ENCODE measurements around the gene GLB1L2.

- TF ChIP-seq, protein P1, sequence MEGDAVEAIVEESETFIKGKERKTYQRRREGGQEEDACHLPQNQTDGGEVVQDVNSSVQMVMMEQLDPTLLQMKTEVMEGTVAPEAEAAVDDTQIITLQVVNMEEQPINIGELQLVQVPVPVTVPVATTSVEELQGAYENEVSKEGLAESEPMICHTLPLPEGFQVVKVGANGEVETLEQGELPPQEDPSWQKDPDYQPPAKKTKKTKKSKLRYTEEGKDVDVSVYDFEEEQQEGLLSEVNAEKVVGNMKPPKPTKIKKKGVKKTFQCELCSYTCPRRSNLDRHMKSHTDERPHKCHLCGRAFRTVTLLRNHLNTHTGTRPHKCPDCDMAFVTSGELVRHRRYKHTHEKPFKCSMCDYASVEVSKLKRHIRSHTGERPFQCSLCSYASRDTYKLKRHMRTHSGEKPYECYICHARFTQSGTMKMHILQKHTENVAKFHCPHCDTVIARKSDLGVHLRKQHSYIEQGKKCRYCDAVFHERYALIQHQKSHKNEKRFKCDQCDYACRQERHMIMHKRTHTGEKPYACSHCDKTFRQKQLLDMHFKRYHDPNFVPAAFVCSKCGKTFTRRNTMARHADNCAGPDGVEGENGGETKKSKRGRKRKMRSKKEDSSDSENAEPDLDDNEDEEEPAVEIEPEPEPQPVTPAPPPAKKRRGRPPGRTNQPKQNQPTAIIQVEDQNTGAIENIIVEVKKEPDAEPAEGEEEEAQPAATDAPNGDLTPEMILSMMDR (IDR thresholded peaks at IDR 0.05 in 8 of 11, conservative IDR thresholded peaks at IDR 0.05 in 3 of 11) = no peak
- TF ChIP-seq POLR2AphosphoS5 (IDR thresholded peaks at IDR 0.05) = no peak
These were observed 39.0 kb downstream of the GLB1L2 start for GRCh38 chr11:134370526-134371435.

Data from spleen (tissue), 7 donors.